Thyroid gland (tissue), 4 donors: ENCODE results near the gene NR4A2. TPM values are rescaled to one million over a fixed set of nuclear protein-coding genes. Genes with fewer than 3 reads are reported as not detected.

Source experiments
- DNase-seq, 2 donors: peaks; one replicate each; pipeline ENCODE4 v3.0.0-alpha.2; 2019
- H3K27ac ChIP-seq, 3 donors: fragments of 200-600 bp; sonication (generic); 1 replicate in 2 of 3; 2 replicates in 1 of 3; pipeline ENCODE4 v1.5.1; 2016 to 2019; ENCODE audit warnings: mild to moderate bottlenecking in 1 of 3, moderate library complexity in 1 of 3
- H3K27me3 ChIP-seq: fragments of 200-600 bp; sonication (generic); one replicate; pipeline ENCODE4 v1.5.1; 2019
- H3K36me3 ChIP-seq, 2 donors: fragments of 200-600 bp; sonication (generic); one replicate each; pipeline ENCODE4 v1.5.1; 2016 to 2019
- H3K4me1 ChIP-seq, 2 donors: fragments of 200-600 bp; sonication (generic); one replicate each; pipeline ENCODE4 v1.5.1; 2017 to 2019
- H3K4me3 ChIP-seq, 3 donors: fragments of 200-600 bp; sonication (generic); replicated peaks in 1 of 3; 1 replicate in 2 of 3; 2 replicates in 1 of 3; pipeline ENCODE4 v1.5.1; 2016; ENCODE audit warnings: mild to moderate bottlenecking in 1 of 3
- H3K9me3 ChIP-seq: fragments of 200-600 bp; sonication (generic); one replicate; pipeline ENCODE4 v1.5.1; 2017
- POLR2A ChIP-seq, 2 donors: fragments of 450-650 bp; IDR thresholded peaks; one replicate each; pipeline ENCODE4 v1.6.1; 2017; ENCODE audit warnings: antibody characterized with exemption in 2 of 2, mild to moderate bottlenecking in 2 of 2, moderate library complexity in 1 of 2
- WGBS, 2 donors: methylation state at CpG; one replicate each; pipeline ENCODE4 v1.1.5; 2017; 5-methylcytosine and 5-hydroxymethylcytosine counted together
- intact Hi-C: fragments of 100-400 bp; cut with DNase I; formaldehyde crosslinking; loops from one replicate; pipeline ENCODE4 v1.15.1; 2023
- total RNA-seq, 4 donors: library from RNA; depleted of rRNA; stranded (reverse); fragments of >200 nt; gene quantifications; one replicate each; pipeline ENCODE4 v1.2.3, GENCODE V29; 2016
- TF ChIP-seq, protein P1 (sequence below), 6 experiments: fragments of 200-600 bp in 3 of 6; fragments of 450-650 bp in 3 of 6; sonication (generic) in 3 of 6; IDR thresholded peaks; one replicate each; pipeline ENCODE4 v1.5.1; 2016 to 2019; ENCODE audit warnings: antibody characterized with exemption in 6 of 6, mild to moderate bottlenecking in 2 of 6, inconsistent platforms in 1 of 6, moderate library complexity in 1 of 6

NR4A2 gene
- total RNA-seq, 4 donors from 2014 or later: 4.2 to 7.5 (median 5.0) TPM

DNA sequence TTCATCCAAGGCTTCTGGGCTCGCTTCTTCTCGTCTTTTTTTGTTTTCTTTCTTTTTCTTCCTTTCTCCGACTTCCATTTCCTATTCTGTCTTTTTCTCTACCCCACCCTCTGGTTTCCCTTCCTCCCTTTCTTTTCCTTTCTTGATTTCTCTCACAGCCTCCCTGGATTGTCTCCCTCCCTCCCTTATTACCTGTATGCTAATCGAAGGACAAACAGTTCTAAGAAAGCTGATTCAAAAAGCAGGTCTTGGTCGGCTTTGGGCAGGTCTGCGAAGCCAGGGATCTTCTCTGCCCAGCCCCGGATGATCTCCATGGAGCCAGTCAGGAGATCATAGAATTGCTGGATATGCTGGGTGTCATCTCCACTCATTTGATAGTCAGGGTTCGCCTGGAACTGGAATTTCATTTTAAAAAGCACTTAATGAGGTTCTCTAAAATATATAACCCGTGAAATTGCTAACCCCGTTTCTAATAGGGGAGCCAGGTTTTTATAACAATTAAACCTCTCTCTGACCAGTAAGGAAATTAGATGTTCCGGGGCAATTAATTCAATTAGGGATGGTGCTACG is 5.9 kb downstream of the NR4A2 start:
- no peak for DNase-seq
- H3K27me3 ChIP-seq: no peaks in the 10 kb centered on the region
- intact Hi-C loops: loop anchor here (5.0 kb wide), 1 partner anchor 256 kb away; no protein-coding TSS in a partner anchor
- 90 to 93% methylated on average over 12 of the region's 12 CpGs for WGBS, 2 donors
- H3K4me3 ChIP-seq: no peak overlapping the region
- no peaks in the 10 kb centered on the region for H3K9me3 ChIP-seq
- no peak overlapping the region for H3K27ac ChIP-seq
- peaks cover 4 to 6% of the 10 kb centered on the region in 2 donors for H3K4me1 ChIP-seq
- TF ChIP-seq POLR2A (IDR thresholded peaks at IDR 0.05): no peak
- TF ChIP-seq, protein P1, sequence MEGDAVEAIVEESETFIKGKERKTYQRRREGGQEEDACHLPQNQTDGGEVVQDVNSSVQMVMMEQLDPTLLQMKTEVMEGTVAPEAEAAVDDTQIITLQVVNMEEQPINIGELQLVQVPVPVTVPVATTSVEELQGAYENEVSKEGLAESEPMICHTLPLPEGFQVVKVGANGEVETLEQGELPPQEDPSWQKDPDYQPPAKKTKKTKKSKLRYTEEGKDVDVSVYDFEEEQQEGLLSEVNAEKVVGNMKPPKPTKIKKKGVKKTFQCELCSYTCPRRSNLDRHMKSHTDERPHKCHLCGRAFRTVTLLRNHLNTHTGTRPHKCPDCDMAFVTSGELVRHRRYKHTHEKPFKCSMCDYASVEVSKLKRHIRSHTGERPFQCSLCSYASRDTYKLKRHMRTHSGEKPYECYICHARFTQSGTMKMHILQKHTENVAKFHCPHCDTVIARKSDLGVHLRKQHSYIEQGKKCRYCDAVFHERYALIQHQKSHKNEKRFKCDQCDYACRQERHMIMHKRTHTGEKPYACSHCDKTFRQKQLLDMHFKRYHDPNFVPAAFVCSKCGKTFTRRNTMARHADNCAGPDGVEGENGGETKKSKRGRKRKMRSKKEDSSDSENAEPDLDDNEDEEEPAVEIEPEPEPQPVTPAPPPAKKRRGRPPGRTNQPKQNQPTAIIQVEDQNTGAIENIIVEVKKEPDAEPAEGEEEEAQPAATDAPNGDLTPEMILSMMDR (IDR thresholded peaks at IDR 0.05): no peak
- peaks cover 5 to 8% of the 10 kb centered on the region in 2 donors for H3K36me3 ChIP-seq

DNA sequence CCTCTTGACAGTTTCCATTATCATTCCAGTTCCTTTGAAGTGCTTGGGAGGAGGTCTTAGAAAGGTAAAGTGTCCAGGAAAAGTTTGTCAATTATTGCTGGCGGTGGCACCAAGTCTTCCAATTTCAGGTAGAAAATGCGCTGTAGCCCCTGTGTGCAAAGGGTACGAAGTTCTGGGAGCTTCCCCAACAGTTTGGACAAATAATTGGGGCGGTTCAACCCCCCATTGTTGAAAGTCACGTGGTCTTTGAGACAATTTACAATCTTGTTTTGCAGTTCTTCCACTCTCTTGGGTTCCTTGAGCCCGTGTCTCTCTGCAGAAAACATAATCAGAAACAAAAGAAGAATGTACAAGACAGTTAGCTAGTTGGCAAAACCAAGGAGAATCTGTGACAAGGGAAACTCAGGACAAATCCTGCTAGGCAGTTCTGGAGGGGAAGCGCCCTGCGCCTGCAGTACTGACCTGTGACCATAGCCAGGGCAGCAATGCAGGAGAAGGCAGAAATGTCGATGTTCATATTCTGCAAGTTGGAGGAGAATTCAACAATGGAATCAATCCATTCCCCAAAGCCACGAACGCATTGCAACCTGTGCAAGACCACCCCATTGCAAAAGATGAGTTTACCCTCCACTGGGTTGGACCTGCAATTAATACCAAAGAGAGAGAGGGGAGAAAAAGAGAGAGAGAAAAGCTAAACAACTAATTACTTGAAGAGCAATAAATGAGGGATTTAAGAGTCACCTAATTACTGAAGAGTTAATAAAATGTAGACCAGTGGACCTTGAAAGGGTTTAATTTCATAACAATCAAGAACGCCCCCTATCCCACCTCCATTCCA is 6.6 kb downstream of the NR4A2 start:
- intact Hi-C loops: loop anchor here (5.0 kb wide), 1 partner anchor 256 kb away; no protein-coding TSS in a partner anchor
- WGBS, 2 donors: 90 to 92% methylated on average over 12 of the region's 12 CpGs
- Histone ChIP-seq H3K27me3 (no peaks in the 10 kb centered on the region), H3K4me1 (no peaks in the 10 kb centered on the region), H3K36me3 (peaks cover 5 to 8% of the 10 kb centered on the region in 2 donors), H3K27ac (no peak overlapping the region), H3K4me3 (no peak overlapping the region), H3K9me3 (no peaks in the 10 kb centered on the region)
- no peak for DNase-seq
- no peak for TF ChIP-seq POLR2A (IDR thresholded peaks at IDR 0.05)
- TF ChIP-seq, protein P1 (IDR thresholded peaks at IDR 0.05): no peak

DNA sequence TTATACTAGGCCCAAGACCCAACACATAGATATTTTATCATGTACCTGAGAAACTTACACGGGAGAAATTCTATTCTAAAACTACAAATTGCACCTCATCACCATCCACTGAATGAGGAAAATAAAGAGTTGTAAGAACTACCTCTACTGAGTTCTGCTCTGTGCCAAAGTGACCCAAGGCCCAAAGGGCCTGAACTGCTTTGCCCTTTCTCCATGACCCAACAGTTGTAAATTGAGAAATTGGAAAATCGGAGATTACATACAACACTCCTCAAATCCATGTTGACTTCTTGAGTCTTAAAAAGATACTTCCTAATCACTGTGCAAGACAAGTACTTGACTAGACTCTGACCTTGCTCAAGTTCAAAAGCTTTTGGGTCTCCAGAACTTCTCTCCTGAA is 8.8 kb downstream of the NR4A2 start:
- TF ChIP-seq, protein P1 (IDR thresholded peaks at IDR 0.05): no peak
- TF ChIP-seq POLR2A (IDR thresholded peaks at IDR 0.05): no peak

DNA sequence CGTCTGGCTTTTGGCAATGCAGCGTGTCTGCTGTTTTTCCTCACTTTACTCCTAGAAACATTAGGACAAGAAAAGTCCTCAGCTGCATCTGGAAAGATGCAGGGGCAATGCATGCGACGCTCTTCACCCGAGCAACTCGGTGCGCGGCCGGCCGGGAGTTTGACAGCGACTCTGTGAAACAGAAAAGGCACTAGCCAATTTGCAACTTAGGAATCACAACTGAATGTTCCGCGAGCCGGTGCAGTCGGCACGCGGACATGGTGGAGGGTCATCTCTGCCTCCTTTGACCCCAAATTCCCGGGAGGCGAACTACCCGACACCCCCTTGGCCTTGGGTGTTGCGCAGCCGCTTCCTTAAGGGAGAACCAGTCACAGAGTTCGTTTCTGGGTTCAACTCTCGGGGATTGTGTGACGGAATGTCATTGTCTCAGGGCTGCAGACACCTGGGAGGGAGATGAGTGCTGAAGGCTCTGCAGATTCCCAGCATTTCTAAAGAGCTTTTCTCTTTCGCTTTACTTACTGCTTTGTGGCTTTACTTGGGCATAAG is 9.8 kb downstream of the NR4A2 start:
- Histone ChIP-seq H3K4me1 (no peaks in the 10 kb centered on the region), H3K27me3 (no peaks in the 10 kb centered on the region), H3K27ac (no peak overlapping the region), H3K4me3 (no peak overlapping the region), H3K9me3 (no peaks in the 10 kb centered on the region), H3K36me3 (peaks cover 5 to 8% of the 10 kb centered on the region in 2 donors)
- intact Hi-C loops: no loop called here
- 54 to 57% methylated on average over 26 of the region's 26 CpGs for WGBS, 2 donors
- no peak for TF ChIP-seq POLR2A (IDR thresholded peaks at IDR 0.05)
- TF ChIP-seq, protein P1 (IDR thresholded peaks at IDR 0.05): no peak
- DNase-seq: no peak

More for the DNA sequence above, 8.8 kb downstream of the NR4A2 start:
- Histone ChIP-seq H3K27ac (no peak overlapping the region), H3K27me3 (no peaks in the 10 kb centered on the region), H3K4me3 (no peak overlapping the region), H3K36me3 (peaks cover 5 to 8% of the 10 kb centered on the region in 2 donors), H3K9me3 (no peaks in the 10 kb centered on the region), H3K4me1 (no peaks in the 10 kb centered on the region)
- DNase-seq: no peak
- intact Hi-C loops: no loop called here
- WGBS, 2 donors: 93 to 96% methylated on average over 2 of the region's 2 CpGs
